Measurements from ENCODE around the gene MOK.

Gene MOK

DNA sequence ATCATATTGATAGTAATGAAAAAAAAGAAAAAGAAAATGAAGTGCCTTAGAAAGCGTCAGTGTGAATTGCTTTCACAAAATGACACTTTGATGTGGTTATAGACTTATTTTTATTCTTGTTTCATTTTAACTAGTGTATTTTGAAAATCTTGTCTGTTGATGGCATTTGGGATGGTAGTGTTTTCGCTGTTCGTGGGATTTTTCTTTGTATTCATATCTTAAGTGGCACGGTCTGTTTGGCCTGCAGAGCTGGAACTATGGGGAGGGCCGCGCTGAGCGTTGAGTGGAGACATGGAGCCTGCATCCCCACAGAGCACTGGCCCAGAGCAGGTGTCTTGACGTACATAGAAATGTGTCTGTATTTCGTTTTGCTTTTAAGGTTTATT lies 103.6 kb downstream of the MOK start:
- no peak for DNase-seq

DNA sequence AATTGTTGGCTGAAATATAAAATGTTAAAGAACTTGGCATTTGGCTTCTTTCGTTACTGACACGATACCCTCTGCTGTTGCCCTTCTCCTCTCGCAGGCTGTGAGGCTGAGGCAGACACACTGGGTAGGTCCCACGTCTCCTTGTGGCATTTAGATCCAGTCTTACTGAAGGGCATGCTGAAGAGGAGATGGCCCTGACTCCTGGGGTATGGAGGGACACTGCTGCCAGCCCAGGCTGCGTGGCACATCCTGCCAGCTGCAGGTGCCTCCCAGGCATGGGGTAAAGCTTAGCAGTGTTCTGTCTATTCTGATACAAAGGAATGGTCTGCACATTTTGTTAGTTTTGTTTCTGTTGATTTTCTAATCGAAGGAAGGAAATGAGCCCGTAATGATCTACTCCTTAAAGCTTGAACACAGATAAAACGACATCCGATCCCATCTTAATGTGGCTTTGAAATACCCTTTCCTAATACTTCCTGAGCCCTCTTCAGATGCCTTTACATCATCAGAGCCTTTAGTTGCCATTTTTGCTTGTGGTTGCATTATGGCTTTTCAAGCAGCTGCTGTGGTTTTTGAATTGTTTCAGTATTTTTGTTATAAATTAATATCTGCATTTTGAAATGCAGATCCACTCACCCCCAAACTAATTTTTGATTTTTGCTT lies 104.1 kb downstream of the MOK start:
- DNase-seq = no peak

- DNase-seq = no peak
Observed at GRCh38 chr14:102197317-102197853, 107.6 kb downstream of the MOK start.

- DNase-seq = no peak
Observed at GRCh38 chr14:102196902-102197230, 108.1 kb downstream of the MOK start.

GRCh38 chr14:102196039-102196901 lies 108.7 kb downstream of the MOK start:
- DNase-seq = no peak

GRCh38 chr14:102195446-102195845 lies 109.5 kb downstream of the MOK start:
- DNase-seq = no peak

DNA sequence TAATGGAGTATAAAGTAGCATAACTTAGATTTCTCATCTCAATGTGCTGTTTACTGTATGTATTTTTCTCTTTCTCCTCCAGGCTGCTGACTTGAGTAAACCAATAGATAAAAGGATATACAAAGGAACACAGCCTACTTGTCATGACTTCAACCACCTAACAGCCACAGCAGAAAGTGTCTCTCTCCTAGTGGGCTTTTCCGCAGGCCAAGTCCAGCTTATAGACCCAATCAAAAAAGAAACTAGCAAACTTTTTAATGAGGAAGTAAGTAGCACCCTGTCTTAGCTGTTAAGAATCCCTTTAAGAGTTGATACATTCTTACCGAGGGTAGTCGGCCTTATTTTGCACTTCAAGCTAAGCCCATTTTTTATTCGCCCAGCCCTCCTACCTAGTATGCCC lies 110.1 kb downstream of the MOK start:
- DNase-seq = no peak

- no peak for DNase-seq
Observed at GRCh38 chr14:102192840-102193502, 112.0 kb downstream of the MOK start.

GRCh38 chr14:102189874-102190273 lies 115.1 kb downstream of the MOK start:
- no peak for DNase-seq

DNA sequence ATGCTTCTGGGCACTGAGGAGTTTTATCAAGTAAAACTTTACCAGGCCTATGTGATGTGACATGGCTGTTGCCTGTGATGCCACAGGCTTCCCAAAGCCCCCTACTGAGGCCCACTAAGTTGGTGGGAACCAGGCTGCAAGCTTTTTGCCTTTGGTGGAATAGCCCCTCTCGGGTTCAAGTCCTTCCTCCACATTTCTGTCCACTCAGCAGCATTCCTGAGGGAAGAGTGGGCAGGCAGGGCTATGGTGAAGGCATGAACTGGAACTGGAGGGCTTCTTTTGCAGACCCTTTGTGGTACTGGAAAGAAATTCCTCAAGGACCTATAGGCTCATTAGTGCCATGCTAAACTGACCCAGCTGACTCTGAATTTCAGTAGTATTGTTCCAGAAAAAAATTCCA lies 116.8 kb downstream of the MOK start:
- DNase-seq = no peak

DNA sequence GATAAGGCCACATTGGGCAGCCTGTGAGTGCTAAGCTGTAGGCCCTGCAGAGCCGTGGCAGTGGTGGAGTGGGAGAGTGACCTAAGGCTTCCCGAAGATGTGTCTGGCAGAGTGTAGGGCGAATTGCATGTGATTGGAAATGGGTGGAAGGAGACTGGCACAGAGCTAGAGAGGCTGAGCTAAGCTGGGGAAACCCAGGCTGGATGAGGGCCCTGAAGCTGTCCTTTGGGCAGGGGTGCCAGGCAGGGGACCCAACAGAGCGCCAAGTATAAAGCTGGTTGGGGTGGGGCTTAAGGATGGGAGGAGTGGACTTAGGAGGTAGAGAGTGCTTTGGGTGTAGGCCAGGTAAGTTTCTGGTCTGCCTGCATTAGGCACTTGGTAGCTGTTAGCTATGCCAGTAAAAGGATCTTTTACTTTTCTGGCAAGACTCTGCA lies 117.4 kb downstream of the MOK start:
- no peak for DNase-seq

- DNase-seq = no peak
Observed at GRCh38 chr14:102187044-102187443, 117.9 kb downstream of the MOK start.

- no peak for DNase-seq
Observed at GRCh38 chr14:102185360-102185759, 119.6 kb downstream of the MOK start.

DNA sequence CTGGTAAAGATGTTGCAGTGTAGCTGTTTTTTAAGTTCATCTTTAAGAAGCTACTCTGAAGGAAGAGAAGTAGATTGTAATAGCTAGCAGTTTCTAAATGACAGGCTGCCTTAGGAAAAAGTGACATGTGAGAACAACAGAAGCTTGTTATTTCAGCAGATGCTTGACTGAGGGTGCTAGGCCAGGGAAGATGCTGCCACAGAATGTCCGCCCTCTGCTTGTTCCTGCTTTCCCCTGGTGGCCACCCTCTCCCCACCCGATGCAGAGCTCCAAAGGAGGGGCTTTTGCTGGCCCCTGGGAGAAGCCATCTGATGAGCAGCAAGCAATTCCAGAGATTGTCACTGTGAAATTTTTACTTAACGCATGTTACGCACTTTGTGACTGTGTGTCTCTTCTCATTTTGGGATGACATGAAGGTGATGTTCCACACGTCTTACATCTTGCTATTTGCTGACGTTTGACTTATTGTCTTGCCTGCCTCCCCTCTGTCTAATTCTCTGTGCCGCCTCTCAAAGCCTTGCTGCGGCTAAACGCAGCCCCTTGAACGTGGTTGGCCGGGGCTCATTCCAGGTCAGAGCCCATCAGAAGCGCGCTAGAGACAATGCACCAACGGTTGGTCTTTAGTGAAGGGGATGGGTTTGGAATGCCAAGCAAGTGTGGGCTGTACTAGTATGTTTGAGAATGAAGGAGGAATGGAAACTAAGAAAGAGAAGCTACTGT lies 120.5 kb downstream of the MOK start:
- DNase-seq = no peak

- DNase-seq = no peak
Observed at GRCh38 chr14:102183886-102184285, 121.1 kb downstream of the MOK start.

GRCh38 chr14:102182936-102183619 lies 121.9 kb downstream of the MOK start:
- DNase-seq = no peak

DNA sequence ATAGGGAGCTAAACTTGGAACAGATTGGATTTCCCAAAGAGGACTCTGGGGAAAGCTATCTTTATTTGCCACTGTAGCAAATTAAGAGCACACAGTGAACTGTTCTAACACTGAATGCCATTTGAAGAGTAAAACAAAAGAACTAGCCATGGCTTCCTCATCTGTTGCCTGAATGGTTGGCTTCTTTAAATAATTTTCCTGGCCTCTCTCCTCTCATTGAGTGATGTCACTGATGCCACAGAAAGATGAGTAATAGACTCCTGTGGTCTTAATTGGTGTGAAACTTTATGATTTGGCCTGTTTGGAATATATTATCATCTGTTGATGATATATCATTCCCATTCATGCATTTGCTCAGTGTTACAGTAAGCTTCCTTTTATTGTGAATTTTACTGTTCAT lies 122.8 kb downstream of the MOK start:
- DNase-seq = no peak

- no peak for DNase-seq
Observed at GRCh38 chr14:102181187-102181586, 123.8 kb downstream of the MOK start.

DNA sequence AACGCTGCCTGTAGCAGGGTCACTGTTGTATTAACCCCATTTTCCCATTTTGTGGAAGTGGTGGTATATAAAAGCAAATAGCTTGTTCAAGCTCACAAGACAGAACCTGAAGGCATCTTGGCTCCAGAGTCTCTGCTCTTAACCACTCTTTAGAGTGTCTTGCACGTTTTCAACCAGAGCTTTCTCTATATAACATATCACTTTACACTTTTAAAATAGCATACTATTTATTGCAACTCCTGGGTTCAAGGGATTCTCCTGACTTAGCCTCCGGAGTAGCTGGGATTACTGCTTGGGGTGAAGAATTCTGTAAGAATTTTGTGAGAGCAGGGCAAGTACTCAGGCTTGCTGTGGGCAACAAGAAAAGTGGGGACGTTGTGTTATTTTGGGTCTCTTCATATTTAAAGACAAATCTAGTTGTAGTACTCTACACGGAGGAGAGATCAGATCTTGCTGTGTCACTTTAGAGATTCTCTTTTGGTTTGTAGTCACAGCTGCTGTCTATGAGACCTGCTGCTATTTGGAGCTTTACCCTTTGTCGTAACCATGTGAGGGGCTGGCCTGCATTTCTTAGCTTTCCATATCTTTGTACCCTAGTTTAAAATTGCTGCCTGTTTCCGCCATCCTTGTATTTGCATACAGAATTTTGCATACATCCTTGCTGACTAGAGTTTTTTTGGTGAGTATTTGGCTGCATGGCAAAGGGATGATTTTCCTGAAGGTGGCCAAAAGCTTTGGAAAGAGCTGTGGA lies 124.5 kb downstream of the MOK start:
- DNase-seq = no peak

Measured in RPMI8226 (cell line).